HG02642 (cell line): ENCODE results near the gene NOPCHAP1.

Source experiments
- ATAC-seq: cut with Tn5 transposase; IDR thresholded peaks from one replicate; pipeline ENCODE4 v1.9.1; 2021; ENCODE audit warnings: mild to moderate bottlenecking; ENCODE audit not compliant: unreplicated experiment, poor library complexity

Gene NOPCHAP1

DNA sequence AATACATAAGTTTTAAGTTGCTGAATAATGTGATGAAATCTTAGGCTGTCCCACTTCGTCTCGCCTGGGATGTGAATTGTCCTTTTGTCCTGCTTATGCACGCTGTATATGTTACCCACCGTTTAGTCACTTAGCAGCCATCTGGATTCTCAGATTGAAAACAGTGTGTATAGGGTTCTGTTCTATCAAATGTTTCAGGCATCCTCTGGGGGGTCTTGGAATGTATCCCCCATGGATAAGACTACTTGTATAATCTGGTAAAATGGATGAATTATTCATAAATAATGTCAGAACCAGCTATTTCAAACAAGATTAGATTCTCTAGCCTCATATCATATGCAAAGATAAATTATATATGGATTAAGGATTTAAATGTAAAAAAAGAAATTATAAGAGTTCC, 29.4 kb downstream of the NOPCHAP1 start:
- no peak for ATAC-seq

DNA sequence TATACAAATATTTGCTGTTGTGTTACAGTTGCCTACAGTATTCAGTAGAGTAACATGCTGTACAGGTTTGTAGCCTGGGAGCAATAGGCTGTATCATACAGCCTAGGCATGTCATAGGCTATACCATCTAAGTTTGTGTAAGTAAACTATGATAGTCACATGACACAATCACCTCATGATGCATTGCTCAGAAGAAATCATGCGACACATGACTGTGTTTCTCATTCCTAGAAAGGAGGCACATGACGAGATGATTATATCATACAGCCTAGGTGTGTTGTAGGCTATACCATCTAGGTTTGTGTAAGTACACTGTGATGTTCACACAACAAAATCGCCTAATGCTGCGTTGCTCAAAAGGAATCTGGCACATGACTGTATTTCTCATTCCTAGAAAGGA, 31.9 kb downstream of the NOPCHAP1 start:
- ATAC-seq = no peak

DNA sequence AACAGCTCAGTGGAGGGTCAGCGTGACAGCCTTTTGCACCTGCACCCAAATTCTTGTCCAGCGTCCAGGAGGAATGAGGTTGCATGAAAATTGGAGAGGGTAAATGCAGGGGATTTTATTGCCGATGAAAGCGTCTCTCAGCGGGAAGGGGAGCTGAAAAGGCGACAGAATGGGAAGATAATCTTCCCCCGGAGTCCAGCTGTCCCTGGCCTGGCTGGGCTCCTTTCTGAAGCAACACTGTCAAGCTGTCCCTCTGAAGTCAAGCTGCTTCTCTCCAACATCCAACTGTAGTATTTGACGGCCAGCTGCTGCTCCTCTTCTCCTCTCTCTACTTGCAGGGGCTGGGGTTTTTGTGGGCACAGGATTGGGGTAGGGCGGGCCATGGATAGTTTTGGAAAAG, 32.7 kb downstream of the NOPCHAP1 start:
- ATAC-seq = no peak

DNA sequence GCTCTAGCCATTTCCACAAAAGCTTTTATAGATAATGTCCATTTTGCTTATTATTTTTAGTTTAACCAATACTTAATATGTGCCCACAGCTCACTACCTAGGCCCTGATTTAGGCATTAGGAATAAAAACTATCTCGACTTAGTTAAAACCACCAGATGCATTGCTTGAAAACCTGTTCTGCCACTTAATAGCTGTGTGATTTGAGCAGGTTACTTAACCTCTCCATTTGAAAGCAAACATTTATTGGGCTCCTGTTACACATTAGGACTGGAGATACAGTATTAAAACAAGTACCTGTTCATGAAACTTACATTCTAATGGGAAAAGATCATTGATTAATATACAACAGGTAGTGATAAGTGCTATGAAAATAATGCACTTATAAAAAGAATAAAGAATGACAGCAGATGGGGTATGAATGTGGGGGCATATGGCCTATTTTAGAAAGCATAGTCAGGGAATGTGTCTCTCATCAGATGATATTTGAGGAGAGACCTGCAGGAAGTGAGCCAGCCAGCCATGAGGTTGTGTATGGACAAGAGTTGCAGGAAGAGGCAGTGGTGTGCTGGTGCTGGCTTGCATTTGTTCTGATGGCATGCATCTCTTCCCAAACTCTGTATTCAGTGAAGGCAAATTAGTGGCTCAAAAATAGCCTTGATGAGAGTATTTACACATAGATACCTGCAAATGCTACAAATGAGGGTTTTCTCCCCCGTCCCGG, 34.3 kb downstream of the NOPCHAP1 start:
- ATAC-seq = no peak

DNA sequence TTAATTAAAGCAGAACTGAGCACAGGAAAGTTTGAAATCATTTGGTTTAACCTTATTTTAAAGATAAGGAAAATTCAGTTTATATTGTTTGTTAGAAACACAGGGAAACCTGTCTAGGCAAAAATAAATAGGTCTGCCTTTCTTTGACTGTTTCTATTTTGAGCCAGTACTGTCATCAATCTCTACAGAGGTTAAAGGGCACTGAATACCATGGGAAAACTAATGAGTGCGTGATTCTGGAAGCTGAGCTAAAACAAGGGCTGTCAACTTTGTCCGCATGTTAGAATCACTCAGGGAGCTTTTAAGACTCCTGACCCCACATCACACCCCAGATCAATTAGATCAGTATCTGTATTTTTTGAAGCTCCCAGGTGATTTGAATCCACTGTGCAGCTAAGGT, 38.8 kb downstream of the NOPCHAP1 start:
- ATAC-seq = no peak

GRCh38 chr12:105025890-105026289, 39.8 kb downstream of the NOPCHAP1 start:
- no peak for ATAC-seq

- ATAC-seq = no peak
Observed at GRCh38 chr12:105026411-105026810, 40.3 kb downstream of the NOPCHAP1 start.

DNA sequence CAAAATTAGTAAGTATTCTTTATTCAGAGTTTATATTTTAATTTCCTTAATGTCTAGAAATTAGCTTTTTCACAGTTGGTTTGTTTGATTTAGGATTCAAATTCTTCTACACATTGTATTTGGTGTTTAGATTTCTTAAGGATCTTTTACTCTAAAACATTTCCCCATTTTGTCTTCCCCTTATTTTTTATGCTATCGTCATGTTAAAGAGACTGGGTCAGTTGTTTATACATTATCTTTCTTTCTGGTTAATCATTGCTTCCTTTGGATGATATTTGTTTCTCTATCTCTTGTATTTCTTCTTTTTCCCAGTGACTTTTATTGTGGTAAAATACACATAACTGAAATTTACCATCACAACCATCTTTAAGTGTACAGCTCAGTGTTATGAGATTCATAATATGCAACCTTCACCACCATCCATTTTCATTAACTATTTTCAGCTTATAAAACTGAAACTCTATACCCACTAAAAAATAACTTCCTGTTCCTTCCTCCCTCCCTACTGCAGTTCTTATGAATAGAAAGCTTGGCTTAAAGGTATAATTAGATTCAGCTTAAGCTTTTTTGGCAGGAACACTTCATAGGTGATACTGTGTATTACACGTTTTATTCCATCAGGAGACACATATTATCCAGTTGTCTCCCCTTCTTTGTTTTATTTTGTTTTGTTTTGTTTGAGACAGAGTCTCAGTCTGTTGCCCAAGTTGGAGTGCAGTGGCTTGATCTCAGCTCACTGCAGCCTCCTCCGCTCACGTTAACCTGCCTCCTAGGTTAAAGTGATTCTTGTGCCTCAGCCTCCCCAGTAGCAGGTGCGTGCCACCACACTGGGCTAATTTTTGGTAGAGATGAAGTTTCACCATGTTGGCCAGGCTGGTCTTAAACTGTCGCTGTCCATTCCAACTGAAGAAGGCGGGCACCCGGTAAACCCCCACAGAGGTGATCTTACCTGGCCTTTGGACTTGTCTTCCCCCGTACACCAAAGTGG, 45.0 kb downstream of the NOPCHAP1 start:
- peak; percentile 76 for ATAC-seq

- ATAC-seq = no peak
Observed at GRCh38 chr12:105032703-105033357, 46.7 kb downstream of the NOPCHAP1 start.

DNA sequence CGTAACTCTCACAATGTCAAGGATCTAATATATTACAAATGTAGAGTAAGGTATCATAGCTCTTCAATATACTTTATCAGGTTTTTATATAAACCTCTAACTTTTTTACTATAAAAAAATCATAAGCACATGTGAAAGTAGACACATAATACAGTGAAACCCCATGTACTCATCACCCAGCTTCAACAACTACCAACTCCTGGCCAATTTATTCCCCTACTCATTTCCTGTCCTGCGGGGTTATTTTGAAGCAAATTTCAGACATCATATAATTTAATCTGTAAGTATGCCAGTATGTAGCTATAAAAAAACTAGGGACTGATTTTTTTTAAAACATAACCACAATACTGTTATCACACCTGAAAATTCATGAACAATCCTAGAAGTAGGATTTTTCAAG, 47.7 kb downstream of the NOPCHAP1 start:
- ATAC-seq = no peak
